Effector memory CD8-positive, alpha-beta T cell (primary cell): Measurements from ENCODE around the gene ISG15.

Experiments
- ATAC-seq: fragments of 150-1000 bp; cut with Tn5 transposase; replicated peaks from 2 replicates; pipeline ENCODE4 v1.10.0; 2021; ENCODE audit warnings: mild to moderate bottlenecking, moderate library complexity
- DNase-seq, 3 experiments: peaks; one replicate each; pipeline ENCODE4 v3.0.0; 2021
- H3K27ac Mint-ChIP-seq, 2 donors: one replicate each; pipeline ENCODE4 v1.8.0; 2022; ENCODE audit warnings: mild to moderate bottlenecking in 2 of 2, mixed read lengths in 2 of 2, moderate library complexity in 2 of 2
- H3K27me3 Mint-ChIP-seq, 2 donors: one replicate each; pipeline ENCODE4 v1.8.0; 2022; ENCODE audit warnings: mixed read lengths in 2 of 2
- H3K36me3 Mint-ChIP-seq: one replicate; pipeline ENCODE4 v1.8.0; 2022; ENCODE audit warnings: mild to moderate bottlenecking, moderate library complexity, mixed read lengths; ENCODE audit not compliant: insufficient read depth
- H3K4me1 Mint-ChIP-seq, 2 donors: one replicate each; pipeline ENCODE4 v1.8.0; 2022; ENCODE audit warnings: low read depth in 2 of 2, mixed read lengths in 2 of 2
- H3K4me3 Mint-ChIP-seq, 2 donors: one replicate each; pipeline ENCODE4 v1.8.0; 2022; ENCODE audit warnings: mild to moderate bottlenecking in 2 of 2, mixed read lengths in 2 of 2, moderate library complexity in 2 of 2
- H3K9me3 Mint-ChIP-seq, 2 donors: one replicate each; pipeline ENCODE4 v1.8.0; 2022; ENCODE audit warnings: mixed read lengths in 2 of 2

The ISG15 gene

GRCh38 chr1:1038694-1039093 lies 25.4 kb downstream of the ISG15 start:
- Mint-ChIP-seq H3K4me3 (peak overlapping the region; percentile 74 to 75), H3K27me3 (peaks cover 19 to 52% of the 10 kb centered on the region in 2 donors), H3K4me1 (peaks cover 17% of the 10 kb centered on the region in 2 donors), H3K36me3 (peaks cover 6% of the 10 kb centered on the region), H3K27ac (no peak overlapping the region), H3K9me3 (peaks cover 0 to 3% of the 10 kb centered on the region in 2 donors)
- no peak for DNase-seq
- no peak for ATAC-seq

DNA sequence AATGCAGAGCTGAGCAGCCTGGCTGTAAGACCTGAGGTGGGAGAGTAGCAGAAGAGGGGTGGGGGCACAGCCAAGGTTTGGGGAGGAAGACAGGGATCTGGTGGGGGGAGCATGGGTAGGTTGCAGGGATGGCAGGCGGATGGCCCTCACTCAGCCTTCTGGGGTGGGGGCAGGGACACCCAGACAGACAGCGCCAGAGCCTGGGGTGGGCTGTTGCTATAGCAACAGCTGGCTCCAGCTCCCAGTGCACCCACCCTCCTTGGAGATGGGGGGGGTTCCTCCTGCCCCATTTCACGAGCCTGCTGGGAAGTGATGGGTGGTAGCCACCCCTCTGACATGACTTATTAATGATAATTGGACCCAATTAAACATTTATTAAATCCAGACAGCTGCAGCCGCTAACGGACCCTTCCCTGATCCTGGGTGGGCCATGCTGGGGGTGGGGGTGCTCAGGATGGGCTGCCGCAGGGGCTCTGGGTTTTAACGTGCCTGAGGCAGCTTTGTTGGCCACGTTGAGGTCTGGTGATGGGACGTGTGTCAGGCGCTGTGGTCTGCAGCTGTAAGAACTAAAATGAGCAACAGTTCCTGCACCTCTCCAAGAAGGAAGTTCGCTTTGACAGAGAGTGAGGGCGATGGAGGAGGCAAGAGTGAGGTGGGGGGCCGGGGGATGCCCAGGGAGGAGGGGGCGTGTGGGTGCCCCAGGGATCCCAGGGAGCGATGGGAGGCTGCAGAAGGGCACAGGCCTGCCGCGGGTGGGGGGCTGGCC lies 26.0 kb downstream of the ISG15 start:
- no peak for DNase-seq
- Mint-ChIP-seq H3K27ac (peak overlapping the region in 1 of 2 donors; percentile 82), H3K4me3 (peak overlapping the region; percentile 74 to 75), H3K9me3 (peaks cover 0 to 3% of the 10 kb centered on the region in 2 donors), H3K4me1 (peaks cover 17% of the 10 kb centered on the region in 2 donors), H3K36me3 (peaks cover 7% of the 10 kb centered on the region), H3K27me3 (peaks cover 19 to 52% of the 10 kb centered on the region in 2 donors)
- ATAC-seq: no peak

GRCh38 chr1:1040004-1040991 lies 27.0 kb downstream of the ISG15 start:
- ATAC-seq: peak; percentile 97
- DNase-seq: peak; percentile 66 to 76 (median 68)
- Mint-ChIP-seq H3K27me3 (peaks cover 17 to 46% of the 10 kb centered on the region in 2 donors), H3K4me3 (peak overlapping the region; percentile 74 to 75), H3K9me3 (peaks cover 0 to 5% of the 10 kb centered on the region in 2 donors), H3K4me1 (peaks cover 17 to 18% of the 10 kb centered on the region in 2 donors), H3K36me3 (peaks cover 11% of the 10 kb centered on the region), H3K27ac (peak overlapping the region in 1 of 2 donors; percentile 82)

DNA sequence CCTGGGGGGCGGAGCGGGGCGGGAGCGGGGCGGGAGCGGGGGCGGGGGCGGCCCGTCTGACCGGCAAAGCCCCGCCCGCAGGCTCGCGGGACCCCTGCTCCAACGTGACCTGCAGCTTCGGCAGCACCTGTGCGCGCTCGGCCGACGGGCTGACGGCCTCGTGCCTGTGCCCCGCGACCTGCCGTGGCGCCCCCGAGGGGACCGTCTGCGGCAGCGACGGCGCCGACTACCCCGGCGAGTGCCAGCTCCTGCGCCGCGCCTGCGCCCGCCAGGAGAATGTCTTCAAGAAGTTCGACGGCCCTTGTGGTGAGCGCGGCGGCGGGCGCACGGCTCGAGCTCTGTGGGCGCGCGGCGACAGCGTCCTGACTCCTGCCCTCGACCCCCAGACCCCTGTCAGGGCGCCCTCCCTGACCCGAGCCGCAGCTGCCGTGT lies 27.8 kb downstream of the ISG15 start:
- H3K9me3 Mint-ChIP-seq: peaks cover 0 to 5% of the 10 kb centered on the region in 2 donors
- DNase-seq: no peak
- H3K27ac Mint-ChIP-seq: no peak overlapping the region
- no peak overlapping the region for H3K4me3 Mint-ChIP-seq
- peak; percentile 8 for ATAC-seq
- peaks cover 11% of the 10 kb centered on the region for H3K36me3 Mint-ChIP-seq
- peaks cover 8 to 38% of the 10 kb centered on the region in 2 donors for H3K27me3 Mint-ChIP-seq
- H3K4me1 Mint-ChIP-seq: peaks cover 17 to 18% of the 10 kb centered on the region in 2 donors

- DNase-seq (no peak), ATAC-seq (no peak)
- H3K27me3 Mint-ChIP-seq: peaks cover 7 to 30% of the 10 kb centered on the region in 2 donors
- peak overlapping the region in 1 of 2 donors; percentile 18 for H3K4me3 Mint-ChIP-seq
- peaks cover 17 to 18% of the 10 kb centered on the region in 2 donors for H3K4me1 Mint-ChIP-seq
- peaks cover 11% of the 10 kb centered on the region for H3K36me3 Mint-ChIP-seq
- peaks cover 0 to 5% of the 10 kb centered on the region in 2 donors for H3K9me3 Mint-ChIP-seq
- no peak overlapping the region for H3K27ac Mint-ChIP-seq
Measured at GRCh38 chr1:1041873-1042272, 28.6 kb downstream of the ISG15 start.

DNA sequence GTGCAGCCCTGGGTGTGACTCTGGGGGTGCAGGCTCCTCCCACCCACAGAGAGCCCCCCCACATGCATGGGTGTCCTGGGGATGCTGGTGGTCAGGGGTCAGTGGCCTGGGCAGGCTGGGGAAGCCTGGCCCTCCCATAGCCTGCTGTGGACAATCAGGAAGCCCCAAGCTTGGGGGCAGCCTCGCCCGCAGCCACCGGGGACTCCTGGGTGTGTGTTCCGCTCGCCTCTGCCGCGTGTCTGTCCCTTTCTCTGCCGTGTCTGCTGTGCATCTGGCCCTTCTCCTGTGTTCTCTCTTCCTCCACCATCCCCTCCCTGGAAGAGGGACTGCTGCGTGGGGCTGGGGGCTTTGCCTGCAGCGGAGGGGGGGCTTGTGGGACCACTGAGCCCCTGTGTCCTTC lies 29.5 kb downstream of the ISG15 start:
- Mint-ChIP-seq H3K4me3 (peak overlapping the region; percentile 18 to 33), H3K9me3 (peaks cover 0 to 5% of the 10 kb centered on the region in 2 donors), H3K27ac (no peak overlapping the region), H3K4me1 (peaks cover 17 to 18% of the 10 kb centered on the region in 2 donors), H3K36me3 (peaks cover 11% of the 10 kb centered on the region), H3K27me3 (peaks cover 7 to 21% of the 10 kb centered on the region in 2 donors)
- ATAC-seq (no peak), DNase-seq (no peak)

- no peak for ATAC-seq
- Mint-ChIP-seq H3K9me3 (peaks cover 0 to 5% of the 10 kb centered on the region in 2 donors), H3K4me1 (peaks cover 16 to 17% of the 10 kb centered on the region in 2 donors), H3K27ac (no peak overlapping the region), H3K27me3 (peaks cover 6 to 15% of the 10 kb centered on the region in 2 donors), H3K4me3 (no peak overlapping the region), H3K36me3 (peaks cover 11% of the 10 kb centered on the region)
- DNase-seq: no peak
Measured at GRCh38 chr1:1043411-1043810, 30.1 kb downstream of the ISG15 start.

- Mint-ChIP-seq H3K36me3 (peaks cover 11% of the 10 kb centered on the region), H3K4me1 (peaks cover 12% of the 10 kb centered on the region in 2 donors), H3K4me3 (no peak overlapping the region), H3K27me3 (peaks cover under 1 to 10% of the 10 kb centered on the region in 2 donors), H3K27ac (no peak overlapping the region), H3K9me3 (peaks cover 0 to 5% of the 10 kb centered on the region in 2 donors)
- ATAC-seq (no peak), DNase-seq (no peak)
Measured at GRCh38 chr1:1043921-1044320, 30.6 kb downstream of the ISG15 start.

DNA sequence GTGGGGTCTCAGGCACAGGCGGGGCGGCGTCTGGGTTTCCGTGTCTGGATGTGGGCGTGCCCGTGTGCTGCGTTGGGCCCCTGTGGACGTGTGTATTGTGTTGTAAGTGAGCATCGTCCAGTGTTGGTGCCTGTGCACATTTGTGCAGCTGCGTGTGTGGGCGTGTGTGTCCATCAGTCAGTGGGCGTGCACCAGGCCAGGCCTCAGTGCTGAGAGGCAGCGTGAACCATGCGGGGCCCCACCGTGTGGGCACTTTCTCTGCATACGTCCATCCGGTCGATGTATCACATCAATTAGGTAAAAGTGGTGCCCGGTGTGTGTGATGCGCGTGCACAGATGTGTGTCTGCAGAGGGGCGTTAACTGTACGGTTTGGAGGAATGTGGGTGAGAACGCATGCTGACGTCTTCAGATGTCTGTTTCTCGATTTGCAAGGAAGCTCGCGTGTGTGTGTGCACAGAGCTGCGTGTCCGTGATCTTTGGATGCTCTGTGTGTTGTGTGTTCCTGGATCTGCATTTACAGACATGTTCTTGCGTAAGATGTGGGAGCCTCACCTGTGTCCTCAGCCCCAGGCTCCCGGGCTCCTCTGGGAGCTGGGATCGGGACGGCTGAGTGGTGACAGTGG lies 31.3 kb downstream of the ISG15 start:
- H3K27me3 Mint-ChIP-seq: peaks cover 0 to 3% of the 10 kb centered on the region in 2 donors
- peaks cover 7 to 10% of the 10 kb centered on the region in 2 donors for H3K4me1 Mint-ChIP-seq

GRCh38 chr1:1045129-1045528 lies 31.8 kb downstream of the ISG15 start:
- peaks cover 4 to 7% of the 10 kb centered on the region in 2 donors for H3K4me1 Mint-ChIP-seq
- peaks cover 11% of the 10 kb centered on the region for H3K36me3 Mint-ChIP-seq
- ATAC-seq (no peak), DNase-seq (no peak)
- H3K27me3 Mint-ChIP-seq: no peaks in the 10 kb centered on the region
- H3K27ac Mint-ChIP-seq: no peak overlapping the region
- no peak overlapping the region for H3K4me3 Mint-ChIP-seq
- peaks cover 0 to 5% of the 10 kb centered on the region in 2 donors for H3K9me3 Mint-ChIP-seq

More for the DNA sequence above, 31.3 kb downstream of the ISG15 start:
- peaks cover 11% of the 10 kb centered on the region for H3K36me3 Mint-ChIP-seq
- no peak overlapping the region for H3K4me3 Mint-ChIP-seq
- ATAC-seq: no peak
- peak overlapping the region in 1 of 2 donors; percentile 19 for H3K27ac Mint-ChIP-seq
- peaks cover 0 to 5% of the 10 kb centered on the region in 2 donors for H3K9me3 Mint-ChIP-seq
- no peak for DNase-seq

DNA sequence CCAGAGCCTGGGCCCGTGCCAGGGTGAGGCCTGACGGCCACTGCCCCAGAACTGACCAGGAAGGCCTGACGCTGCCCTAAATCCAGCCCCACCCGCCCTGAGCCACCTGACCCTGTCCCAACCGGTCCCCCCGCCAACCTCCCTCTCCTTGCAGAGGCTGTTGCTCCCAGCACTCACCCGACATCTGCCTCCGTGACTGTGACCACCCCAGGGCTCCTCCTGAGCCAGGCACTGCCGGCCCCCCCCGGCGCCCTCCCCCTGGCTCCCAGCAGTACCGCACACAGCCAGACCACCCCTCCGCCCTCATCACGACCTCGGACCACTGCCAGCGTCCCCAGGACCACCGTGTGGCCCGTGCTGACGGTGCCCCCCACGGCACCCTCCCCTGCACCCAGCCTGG lies 32.9 kb downstream of the ISG15 start:
- no peak overlapping the region for H3K4me3 Mint-ChIP-seq
- peaks cover 4 to 5% of the 10 kb centered on the region in 2 donors for H3K4me1 Mint-ChIP-seq
- ATAC-seq (no peak), DNase-seq (no peak)
- peaks cover 0 to 5% of the 10 kb centered on the region in 2 donors for H3K9me3 Mint-ChIP-seq
- peaks cover 11% of the 10 kb centered on the region for H3K36me3 Mint-ChIP-seq
- no peak overlapping the region for H3K27ac Mint-ChIP-seq
- H3K27me3 Mint-ChIP-seq: no peaks in the 10 kb centered on the region

DNA sequence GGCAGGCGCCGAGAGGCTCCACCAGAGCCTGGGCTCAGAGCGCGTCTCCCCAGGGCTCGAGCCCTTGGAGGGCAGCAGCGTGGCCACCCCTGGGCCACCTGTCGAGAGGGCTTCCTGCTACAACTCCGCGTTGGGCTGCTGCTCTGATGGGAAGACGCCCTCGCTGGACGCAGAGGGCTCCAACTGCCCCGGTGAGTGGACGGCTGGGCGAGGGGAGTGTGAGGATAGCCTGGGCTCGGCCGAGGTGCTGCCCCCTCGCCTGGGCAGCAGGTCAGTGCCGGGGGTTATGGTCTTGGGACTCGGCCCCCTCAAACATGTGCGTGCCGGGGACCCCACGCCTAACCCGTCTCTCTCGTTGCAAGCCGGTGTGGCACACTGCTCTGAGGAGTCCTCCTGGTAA lies 33.5 kb downstream of the ISG15 start:
- H3K27me3 Mint-ChIP-seq: no peaks in the 10 kb centered on the region
- H3K4me3 Mint-ChIP-seq: no peak overlapping the region
- DNase-seq: no peak
- H3K27ac Mint-ChIP-seq: no peak overlapping the region
- peaks cover 0 to 5% of the 10 kb centered on the region in 2 donors for H3K9me3 Mint-ChIP-seq
- ATAC-seq: no peak
- peaks cover 4 to 5% of the 10 kb centered on the region in 2 donors for H3K4me1 Mint-ChIP-seq
- H3K36me3 Mint-ChIP-seq: peaks cover 11% of the 10 kb centered on the region

DNA sequence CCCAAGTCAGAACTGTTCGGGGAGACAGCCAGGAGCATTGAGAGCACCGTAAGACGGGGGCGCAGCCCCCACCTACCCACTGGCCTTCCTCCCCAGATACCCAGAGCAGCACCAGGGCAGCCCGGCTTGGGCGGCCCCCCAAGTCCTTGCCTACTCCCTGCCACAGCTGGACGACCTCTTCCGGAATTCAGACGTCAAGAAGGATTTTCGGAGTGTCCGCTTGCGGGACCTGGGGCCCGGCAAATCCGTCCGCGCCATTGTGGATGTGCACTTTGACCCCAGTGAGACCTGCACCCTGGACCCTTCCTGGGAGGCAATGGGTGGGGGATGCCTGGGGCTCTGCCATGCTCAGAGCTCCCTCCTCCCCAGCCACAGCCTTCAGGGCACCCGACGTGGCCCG lies 34.1 kb downstream of the ISG15 start:
- H3K27me3 Mint-ChIP-seq: no peaks in the 10 kb centered on the region
- no peak overlapping the region for H3K27ac Mint-ChIP-seq
- H3K36me3 Mint-ChIP-seq: peaks cover 11% of the 10 kb centered on the region
- no peak overlapping the region for H3K4me3 Mint-ChIP-seq
- peaks cover 0 to 5% of the 10 kb centered on the region in 2 donors for H3K9me3 Mint-ChIP-seq
- DNase-seq (no peak), ATAC-seq (no peak)
- H3K4me1 Mint-ChIP-seq: peaks cover 4 to 5% of the 10 kb centered on the region in 2 donors
